HG03045 (cell line): ENCODE measurements around the gene EHHADH.

Experiments used
- ATAC-seq: cut with Tn5 transposase; IDR thresholded peaks from one replicate; pipeline ENCODE4 v1.9.1; 2021; ENCODE audit warnings: mild to moderate bottlenecking, moderate library complexity; ENCODE audit not compliant: unreplicated experiment

Gene EHHADH

DNA sequence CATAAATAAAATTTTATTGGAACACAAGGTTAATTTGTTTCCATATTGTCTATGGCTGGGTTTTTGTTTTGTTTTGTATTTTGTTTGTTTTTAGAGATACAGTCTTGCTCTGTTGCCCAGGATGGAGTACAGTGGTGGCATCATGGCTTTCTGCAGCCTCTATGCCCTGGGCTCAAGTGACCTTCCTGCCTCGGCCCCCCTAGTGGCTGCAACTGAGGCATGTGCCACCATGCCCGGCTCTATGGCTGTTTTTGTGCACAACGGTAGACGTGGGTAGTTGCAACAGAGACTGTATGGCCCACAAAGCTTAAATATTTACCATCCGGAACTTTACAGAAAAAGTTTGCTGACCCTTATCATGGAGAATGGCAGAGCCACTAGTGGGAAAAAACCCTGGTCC, 54.2 kb downstream of the EHHADH start:
- no peak for ATAC-seq

DNA sequence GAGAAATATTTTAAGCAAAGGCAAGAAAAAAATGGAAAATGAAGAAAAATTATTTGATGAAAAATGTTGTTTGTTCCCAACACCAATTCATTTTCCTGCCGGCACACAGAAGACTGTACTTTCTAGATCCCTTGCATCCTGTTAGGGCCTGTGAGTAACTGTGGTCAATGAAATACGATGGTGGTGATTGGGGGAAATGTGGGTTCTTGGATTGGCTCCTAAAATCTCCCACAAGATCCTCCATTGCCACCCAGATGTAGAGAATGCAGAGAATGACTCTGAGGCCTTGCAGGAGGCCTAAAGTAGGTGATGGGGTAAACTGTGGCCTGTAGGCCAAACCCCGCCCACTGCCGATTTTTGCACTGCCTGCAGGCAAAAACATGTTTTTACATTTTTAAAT, 54.6 kb downstream of the EHHADH start:
- no peak for ATAC-seq

DNA sequence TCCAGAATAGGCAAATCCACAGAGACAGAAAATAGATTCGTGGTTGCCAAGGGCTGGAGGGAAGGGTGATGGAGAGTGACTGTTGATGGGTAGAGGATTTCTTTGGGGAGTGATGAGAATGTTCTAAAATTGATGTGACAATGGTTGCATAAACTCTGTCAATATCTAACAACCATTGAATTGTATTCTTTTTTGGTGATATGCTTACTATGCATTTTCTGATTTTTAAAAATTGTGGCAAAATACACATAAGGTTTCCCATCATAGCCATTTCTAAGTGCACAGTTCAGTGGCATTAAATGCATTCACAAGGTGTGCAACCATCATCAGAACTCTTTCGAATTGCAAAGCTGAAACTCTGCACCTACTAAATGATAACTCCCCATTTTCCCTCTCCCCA, 56.8 kb downstream of the EHHADH start:
- ATAC-seq: no peak

DNA sequence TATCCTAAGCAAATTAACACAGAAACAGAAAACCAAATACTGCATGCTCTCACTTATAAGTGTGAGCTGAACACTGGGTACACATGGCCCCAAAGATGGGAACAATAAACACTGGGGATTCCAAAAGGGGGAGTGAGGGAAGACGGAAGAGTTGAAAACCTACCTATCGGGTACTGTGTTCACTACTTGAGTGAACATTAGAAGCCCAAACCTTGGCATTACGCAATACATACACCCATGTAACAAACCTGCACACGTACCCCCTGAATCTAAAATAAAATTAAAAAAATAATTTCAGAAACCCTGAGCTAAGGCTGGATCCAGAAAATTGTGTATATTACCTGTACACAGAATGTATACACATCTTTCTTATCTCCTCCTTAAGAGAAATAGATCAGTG, 58.2 kb downstream of the EHHADH start:
- ATAC-seq: no peak

DNA sequence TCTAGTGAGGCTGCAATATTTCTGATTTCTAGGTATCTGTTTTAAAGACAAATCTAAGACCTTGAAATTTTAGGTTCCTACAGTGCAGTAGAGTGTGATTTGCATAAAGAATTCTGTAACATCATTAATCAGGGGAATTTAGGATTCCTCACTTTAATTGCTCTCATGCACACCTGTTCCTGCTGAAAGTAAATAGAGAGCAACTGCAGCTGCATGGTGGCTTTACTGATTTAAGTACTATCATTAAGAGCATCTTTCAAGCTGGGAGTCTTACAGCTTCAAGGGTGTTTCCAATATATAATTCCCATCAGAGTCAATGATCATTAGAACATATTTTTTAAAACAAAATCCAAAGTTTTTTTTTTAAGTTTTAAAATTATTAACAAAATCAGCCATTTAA, 65.0 kb downstream of the EHHADH start:
- ATAC-seq: no peak

DNA sequence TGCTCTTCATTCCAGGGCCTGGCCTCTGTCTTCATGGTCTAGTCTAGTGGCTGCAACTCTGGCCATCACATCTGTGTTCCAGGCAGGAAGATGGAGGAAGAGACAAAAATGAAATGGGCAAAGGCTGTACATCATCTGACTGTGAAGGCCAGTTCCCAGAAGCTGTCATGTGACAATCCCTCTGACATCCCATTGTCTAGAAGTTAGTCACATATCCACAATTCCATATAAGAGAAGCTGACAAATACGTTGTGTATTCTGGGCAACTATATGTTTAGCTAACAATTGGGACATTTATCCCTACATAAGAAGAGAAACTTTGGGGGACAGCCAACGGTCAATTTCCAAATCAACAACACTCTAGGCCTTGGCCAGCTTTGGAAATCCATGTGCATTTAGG, 66.5 kb downstream of the EHHADH start:
- no peak for ATAC-seq

DNA sequence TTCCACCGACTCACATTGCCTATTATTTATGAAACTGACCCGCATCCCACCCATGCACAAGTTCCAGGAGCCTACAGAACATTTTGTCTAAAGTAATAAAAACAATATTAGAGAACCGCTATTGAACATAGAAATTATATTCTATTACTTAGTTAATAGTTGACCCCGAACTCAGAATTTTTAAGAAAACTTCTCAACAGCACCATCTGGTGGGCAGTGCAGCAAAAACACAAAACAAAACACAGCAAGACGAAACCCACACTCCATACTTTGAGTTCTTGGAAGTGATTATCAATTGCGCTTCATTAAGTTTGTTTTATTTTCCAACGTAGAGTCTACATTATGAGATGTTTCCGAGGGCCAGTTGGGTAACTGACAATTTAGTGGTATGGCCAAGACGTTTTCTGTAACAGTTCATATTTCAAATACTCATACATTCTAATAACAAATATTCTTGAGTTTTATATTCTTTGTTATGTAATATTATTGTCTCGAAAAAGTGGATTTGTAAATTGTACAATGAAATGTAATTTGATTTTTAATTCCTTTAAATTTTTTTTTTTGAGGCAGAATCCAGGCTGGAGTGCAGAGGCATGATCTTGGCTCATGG, 77.0 kb downstream of the EHHADH start:
- no peak for ATAC-seq

DNA sequence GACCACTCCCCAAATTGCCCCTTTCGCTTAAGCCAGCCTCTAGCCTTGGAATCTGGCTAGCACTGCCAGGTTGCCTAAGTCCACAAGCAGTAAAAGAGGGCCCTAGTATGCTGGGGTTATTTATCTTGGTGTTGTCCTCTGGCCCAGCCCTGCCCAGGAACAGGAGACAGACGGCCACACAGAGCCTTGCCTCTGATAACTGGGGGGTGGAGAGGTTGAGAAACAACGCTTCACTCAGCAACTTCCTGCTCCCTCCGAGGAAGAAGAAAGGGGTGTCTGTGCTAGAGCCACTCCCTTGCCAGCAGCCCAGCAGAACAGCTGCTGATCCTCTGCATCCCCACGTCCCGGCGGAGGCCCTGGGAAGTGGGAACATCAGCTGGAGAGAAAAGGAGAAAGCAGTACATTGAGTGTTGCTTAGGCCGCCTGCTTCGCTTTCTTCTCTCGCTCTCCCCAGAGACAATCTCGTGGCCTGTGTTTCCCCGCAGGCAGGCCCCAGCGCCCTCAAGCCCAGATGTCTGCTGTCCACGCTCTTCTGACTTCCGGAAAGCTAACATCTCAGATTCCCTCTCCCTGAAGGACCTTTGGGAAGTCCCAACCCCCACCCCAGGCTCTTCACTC, 78.4 kb downstream of the EHHADH start:
- ATAC-seq: peak; percentile 66

DNA sequence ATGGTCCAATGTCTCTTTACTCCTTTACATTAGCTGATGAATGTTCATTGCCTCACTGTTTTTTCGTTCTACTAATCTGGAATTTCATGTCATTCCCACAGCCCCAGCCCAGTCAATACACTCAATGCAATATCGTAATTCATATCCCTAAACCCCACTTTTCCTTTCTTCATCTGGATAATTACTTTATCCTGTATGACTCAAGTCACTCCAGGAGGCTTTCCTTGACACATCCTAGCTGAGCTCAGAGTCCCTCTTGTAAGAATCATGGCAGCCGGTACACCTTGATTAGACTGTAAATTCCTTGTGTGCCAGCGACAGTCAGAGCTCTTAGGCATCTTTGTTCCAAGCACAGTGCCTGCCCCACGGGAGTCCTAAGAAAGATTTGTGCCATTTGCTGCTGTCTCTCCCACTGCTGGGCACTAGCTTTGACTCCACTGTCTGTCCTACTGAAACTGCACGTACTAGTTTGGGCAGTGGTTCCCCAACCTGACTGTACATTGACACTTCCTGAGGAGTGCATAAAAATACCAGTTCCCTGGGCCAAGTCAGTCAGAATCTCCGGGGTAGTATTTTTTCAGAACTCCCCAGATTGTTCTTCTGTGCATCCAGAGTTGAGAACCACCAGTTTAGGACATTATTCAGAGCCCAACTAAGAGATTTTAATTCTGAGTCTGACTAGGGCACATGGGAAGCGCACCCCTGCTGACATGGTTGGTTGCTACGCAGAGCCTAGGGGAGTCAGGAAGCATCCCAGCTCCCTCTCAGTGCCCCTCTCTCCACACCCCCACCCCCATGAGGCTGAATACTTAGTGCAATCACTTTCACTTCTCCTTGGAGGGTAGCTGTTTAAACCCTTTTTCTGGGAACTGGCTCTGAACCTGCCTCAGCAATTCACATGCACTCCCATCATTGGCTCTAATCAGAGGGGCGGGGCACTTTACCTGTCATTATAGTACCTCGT, 81.5 kb downstream of the EHHADH start:
- ATAC-seq: no peak

DNA sequence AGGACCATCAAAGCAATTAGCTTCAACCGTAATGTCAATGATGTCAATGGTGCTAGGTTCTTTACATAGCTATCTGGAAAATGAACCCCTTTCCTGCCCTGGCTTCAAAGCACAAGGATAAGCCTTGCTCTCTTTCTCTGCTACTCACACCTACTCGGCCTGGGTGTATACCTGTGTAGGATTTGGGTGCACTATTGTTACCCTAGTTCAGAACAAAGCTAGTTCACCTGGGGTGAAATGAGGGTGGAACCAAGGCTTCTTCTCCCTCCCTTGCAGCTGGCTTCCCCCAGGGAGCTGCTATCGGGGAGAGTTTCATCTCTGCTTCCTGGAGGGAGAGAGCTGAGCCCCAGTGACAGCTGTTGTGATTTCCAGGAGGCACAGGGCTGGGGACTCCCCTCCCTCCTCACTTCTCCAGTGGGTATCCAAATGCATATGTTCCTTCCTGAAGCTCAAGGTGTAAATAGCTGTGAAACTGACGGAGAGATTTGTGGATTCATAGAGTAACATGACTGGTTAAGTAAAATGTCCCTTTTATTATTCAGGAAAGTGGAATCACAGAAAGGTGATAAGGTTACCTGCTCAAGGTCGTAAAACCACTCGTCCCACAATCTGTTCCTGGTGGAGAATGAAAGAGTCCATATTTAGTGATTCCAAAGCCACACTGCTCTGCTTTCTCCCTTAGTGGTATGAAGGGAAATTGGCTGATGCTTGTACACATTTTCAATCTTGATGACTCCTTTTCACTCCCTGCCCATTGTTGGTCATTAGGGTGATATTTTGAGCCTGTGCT, 89.2 kb downstream of the EHHADH start:
- ATAC-seq: no peak

DNA sequence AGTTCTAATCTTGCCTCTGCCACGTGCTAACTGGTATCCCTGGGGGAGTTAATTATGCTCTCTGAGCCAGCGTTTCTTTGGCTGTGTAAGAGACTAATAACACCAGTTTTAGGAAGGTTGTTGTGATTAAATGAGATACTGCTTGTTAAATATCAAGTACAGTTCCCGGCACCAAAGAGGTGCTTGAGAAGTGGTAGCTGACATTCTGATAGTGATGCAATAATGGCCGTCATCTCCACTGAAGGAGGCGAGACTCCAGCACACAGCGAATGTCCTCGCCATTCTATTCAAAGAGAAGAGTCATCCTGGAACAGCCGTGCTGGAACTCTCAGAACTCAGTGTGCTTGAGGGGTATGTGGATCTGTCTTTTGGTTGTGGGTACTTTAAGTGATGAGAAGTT, 91.2 kb downstream of the EHHADH start:
- ATAC-seq: no peak

DNA sequence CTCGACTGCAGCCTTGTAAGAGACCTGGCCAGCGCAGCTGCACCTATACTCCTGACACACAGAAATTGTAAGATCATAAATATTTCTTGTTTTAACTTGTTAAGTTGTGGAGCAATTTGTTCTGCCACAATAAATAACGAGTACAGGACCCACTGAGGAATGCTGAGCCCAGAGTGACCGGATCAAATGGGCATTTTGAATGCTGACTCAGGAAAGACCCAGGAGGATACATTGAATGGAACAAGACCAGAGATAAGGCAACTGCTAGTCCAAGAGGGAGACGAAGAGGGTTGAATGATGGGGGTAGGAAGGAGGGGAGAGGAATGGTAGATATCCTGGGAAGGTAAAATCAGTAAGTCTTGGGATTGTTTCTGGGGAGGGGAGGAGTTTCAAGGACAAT, 92.1 kb downstream of the EHHADH start:
- no peak for ATAC-seq

DNA sequence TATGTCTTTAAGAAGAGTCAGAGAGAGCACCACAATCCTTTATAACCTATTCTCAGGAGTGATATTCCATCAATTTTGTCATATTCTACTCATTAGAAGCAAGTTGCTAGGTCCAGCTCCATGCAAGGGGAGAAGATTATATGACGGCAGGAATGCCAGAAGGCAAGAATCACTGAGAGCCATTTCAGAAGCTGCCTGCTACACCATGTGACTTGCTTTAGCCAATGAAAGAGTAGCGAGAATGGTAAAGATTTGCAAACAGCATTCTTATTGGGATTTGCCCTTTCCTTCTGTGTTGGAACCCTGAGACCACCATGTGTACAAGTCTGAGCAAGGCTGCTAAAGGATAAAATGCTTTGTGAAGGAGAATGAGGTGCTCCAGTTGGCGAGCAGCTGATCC, 96.5 kb downstream of the EHHADH start:
- ATAC-seq: no peak

DNA sequence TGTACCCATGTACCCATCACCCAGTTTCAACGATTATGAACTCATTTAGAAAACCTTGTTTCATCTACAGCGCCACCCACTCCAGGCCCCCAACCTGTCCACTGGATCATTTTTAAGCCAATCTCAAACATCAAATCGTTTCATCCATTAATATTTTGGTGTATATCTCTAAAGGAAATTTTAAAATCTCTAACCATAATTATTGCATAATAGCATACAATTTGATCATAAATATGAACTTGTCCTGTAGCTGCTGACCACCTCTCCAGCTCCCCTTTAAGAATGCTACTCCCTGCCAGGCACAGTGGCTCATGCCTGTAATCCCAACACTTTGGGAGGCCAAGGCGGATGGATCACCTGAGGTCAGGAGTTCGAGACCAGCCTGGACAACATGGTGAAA, 98.2 kb downstream of the EHHADH start:
- ATAC-seq: no peak

DNA sequence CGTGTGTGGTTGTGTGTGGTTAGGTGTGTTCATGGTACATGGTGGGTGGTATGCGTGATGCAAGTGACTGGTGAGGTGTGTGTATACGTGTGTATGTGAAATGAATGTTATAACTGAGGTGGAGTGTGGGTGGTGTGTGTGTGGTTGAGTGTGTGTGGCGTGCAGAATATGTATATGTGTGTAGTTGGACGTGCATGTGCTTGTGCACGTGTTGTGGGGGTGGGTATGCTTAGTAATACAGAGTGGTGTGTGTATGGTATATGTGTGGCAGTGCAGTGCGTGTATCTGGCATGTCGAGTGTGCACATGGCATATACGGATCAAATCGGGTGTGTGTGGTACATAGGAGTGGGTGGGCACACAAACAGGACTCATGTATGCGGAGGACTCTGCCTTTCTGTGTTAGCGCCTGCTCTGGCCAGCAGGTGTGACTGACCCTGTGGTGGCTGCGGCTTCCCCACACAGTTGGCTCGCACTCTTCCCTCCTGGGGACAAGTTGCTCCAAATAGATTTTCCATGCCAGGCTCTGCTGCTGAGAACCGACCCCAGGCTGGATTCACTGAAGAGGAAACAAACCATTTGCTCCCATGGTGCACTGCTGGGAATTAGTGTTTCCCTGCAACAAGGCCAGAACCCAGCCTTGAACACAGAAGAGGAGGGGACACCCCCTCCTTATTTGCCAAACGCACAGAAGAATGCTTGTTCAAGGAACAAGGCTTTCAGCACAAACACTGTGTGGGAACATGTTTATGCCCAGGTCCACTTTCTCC, 99.8 kb downstream of the EHHADH start:
- ATAC-seq: no peak

DNA sequence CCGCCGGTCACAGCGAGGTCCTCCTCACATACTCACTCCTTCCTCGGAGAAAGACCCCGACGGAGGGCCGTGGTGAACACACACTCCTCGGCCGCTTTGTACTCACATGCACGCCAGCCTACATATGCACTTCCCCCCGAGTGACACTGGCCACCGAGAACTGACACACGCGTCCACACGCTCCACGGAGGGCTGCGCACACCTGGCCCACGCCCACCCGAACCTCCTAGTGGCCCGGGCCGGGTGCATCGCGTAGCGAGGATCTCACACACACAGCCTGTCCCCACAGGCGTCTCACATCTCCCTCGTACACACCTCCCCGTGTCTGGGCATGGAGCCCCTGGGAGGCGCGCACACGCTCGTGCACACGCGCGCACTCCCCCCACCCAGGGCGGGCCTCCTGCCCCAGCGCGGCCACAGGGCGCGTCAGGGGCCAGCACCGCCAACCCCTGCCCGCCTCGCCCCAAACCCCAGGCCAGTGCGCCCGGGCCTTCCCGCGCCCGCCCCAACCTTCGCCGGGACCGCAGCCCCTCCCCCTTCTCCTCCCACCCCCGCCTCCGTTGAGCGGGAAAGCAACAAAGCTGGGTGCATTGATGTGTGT, 100.6 kb downstream of the EHHADH start:
- peak; percentile 28 for ATAC-seq

DNA sequence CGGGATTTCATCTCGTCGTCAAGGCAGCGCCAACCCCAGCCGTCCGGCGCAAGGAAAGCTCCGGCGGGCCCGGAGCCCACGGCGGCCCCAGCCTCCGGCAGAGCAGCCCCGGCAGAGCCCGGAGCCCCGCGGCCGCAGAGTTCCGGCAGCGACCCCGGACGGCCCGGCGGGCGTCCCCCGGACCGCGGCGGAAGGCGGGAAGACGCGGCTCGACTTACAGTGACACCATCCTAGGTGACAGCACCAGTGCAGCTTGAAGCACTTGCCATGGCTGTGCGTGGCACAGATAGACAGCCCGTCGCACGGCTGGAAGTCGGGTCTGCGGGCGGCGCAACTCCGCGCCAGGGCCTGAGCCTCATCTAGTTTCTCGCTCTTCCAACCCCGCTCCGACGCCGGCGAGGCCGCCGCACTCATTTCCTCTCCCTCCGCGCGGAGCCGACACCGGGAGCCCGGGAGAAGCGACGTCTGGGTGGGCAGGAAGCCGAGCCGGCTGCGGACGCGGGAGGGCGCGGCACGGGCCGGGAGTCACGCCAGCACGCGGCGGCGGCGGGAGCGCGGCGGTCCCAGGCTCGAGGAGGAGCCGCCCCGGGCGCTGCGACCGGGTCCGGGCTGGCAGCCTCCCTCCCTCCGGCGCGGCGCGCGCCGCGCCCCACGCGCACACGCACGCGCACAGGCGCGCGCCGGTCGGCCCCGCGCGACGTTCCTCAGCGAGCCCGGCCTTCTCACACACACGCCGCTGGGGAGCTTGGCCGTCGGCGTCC, 101.3 kb downstream of the EHHADH start, which contains the start of gene C3orf70:
Gene C3orf70 (minus strand): TSS at position 651 of the 761 bp plus-strand sequence. CDS start 237 bp downstream, at position 414.
- peak; percentile 56 for ATAC-seq

DNA sequence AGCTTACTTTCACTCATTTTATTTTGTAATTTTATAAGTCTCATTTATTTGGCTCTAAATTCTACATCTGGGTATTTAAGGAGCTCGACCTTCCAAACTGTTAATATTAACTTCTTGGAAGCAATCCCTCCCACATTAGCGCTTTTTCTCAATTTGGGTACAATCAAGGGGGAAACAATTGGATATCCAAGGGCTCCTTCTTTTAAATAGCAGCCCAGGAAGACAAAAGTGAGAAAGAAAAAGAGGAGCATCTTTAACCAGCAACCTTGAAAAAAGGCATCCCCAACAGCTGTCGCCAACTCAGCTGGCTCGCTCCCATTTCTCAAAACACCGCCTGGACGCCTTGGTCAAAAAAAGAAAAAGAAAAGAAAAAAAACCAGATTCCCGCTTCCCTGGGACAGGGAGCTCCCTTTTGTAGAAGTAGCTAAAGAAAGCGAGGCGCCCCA, 101.9 kb downstream of the EHHADH start:
- no peak for ATAC-seq
